ENCODE data around the gene EGFLAM. TPM values are rescaled to one million over a fixed set of nuclear protein-coding genes. Genes with fewer than 3 reads are reported as not detected.

Gene EGFLAM
- polyA plus RNA-seq, 2 donors: 0.53 to 0.82 TPM

DNA sequence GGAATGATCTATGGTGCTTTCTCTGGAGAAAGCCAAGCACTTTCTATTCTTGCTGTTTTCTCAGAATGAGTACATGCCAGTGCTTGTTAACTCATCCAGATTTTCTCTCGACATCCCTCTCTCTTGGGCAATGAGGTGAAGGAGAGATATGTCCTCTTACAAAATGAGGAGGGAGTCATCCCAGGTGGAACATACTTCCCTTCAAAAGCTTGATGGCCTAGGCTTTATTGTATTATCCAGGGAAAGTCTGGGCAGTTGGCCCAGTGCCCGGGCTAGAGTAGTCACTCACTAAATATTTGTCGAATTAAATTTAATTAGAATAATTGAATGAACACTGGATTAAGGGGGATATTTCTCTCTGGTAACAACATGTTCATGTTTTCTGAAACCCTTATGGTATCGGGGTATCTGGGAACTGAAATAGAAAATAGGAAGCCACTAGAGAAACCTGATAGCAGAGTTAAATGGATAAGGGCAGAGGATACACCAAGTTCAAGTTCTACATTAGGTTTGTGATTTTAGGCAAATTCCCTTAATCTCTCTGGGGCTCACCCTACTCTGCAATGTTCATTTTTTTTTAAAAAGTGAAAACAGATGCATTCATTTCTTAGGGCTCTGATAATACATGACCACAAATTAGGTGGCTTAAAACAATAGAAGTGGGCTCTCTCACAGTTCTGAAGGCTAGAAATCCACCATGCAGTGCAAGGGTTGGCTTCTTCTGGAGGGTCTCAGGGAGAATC lies 198.5 kb downstream of the EGFLAM start:
- H3K27me3 ChIP-seq (ENCODE audit: control insufficient read depth in 1 of 2, insufficient read depth in 2 of 2, low read length in 2 of 2): no peaks in the 10 kb centered on the region
- H3K4me3 ChIP-seq (ENCODE audit: low read depth in 1 of 2, low read length in 2 of 2): no peak overlapping the region
- 58 to 67% methylated on average over 4 of the region's 4 CpGs for WGBS, 2 donors
- no peak overlapping the region for H3K27ac ChIP-seq (ENCODE audit: low read depth in 2 of 2, low read length in 1 of 2)
- H3K36me3 ChIP-seq (ENCODE audit: control insufficient read depth in 2 of 2, insufficient read depth in 2 of 2, low read length in 1 of 2): no peaks in the 10 kb centered on the region
- H3K4me1 ChIP-seq (ENCODE audit: control insufficient read depth in 2 of 2, insufficient read depth in 2 of 2, low read length in 1 of 2): peaks cover 0 to 2% of the 10 kb centered on the region in 2 donors
- H3K9me3 ChIP-seq (ENCODE audit: control insufficient read depth in 2 of 2, insufficient read depth in 1 of 2, low read depth in 1 of 2, low read length in 1 of 2): no peaks in the 10 kb centered on the region

DNA sequence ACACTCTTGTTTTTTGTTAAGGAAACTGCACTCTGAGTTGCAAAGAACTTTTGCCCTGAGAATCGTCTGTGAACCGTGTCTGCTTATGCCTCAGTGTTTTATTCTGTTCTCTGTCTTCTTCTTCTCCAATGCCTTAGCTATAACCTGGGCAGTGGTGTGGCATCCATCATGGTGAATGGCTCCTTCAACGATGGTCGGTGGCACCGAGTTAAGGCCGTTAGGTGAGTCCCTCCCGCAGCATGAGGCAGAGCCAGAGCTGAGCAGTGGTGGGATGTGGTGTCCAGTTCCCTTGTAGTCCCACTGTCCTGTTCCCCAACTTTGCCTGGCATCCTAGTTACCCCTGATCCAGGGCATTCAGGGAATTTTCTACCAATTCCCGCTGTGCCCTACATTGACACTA lies 199.8 kb downstream of the EGFLAM start:
- no peak overlapping the region for H3K27ac ChIP-seq (ENCODE audit: low read depth in 2 of 2, low read length in 1 of 2)
- WGBS, 2 donors: 94 to 96% methylated on average over 8 of the region's 8 CpGs
- H3K36me3 ChIP-seq (ENCODE audit: control insufficient read depth in 2 of 2, insufficient read depth in 2 of 2, low read length in 1 of 2): no peaks in the 10 kb centered on the region
- no peaks in the 10 kb centered on the region for H3K27me3 ChIP-seq (ENCODE audit: control insufficient read depth in 1 of 2, insufficient read depth in 2 of 2, low read length in 2 of 2)
- H3K4me1 ChIP-seq (ENCODE audit: control insufficient read depth in 2 of 2, insufficient read depth in 2 of 2, low read length in 1 of 2): peaks cover 0 to 2% of the 10 kb centered on the region in 2 donors
- H3K4me3 ChIP-seq (ENCODE audit: low read depth in 1 of 2, low read length in 2 of 2): no peak overlapping the region
- H3K9me3 ChIP-seq (ENCODE audit: control insufficient read depth in 2 of 2, insufficient read depth in 1 of 2, low read depth in 1 of 2, low read length in 1 of 2): no peaks in the 10 kb centered on the region

DNA sequence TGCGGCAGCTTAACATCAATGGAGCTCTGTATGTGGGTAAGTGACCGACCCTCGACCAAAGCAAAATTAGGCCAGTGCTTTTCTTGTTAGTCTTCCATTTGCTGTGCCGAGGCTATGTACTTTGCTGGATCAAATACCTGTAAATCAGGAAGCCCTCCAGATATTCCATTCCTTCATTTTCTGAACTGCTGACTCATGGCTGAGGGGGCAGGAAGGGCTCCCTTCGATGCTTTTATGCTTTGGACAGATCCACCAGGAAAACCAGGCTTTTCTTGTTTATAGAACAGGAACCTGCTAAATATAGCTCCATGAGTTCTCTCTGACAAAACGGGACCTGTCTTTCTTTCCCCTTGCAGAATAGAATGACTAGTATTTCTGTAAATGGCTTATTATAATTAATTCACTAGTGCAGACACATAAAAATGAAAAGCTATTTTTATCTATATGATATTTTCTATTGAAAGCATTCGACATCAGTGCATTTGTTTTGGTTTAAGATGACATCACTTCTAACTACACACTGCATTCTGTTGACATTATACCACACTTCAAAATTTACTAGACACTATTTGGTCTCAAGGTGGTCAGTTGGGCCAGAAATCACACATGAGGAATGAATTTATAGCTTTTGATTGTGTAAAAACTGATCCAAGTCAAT lies 204.7 kb downstream of the EGFLAM start:
- WGBS, 2 donors: 42 to 60% methylated on average over 7 of the region's 7 CpGs
- H3K36me3 ChIP-seq (ENCODE audit: control insufficient read depth in 2 of 2, insufficient read depth in 2 of 2, low read length in 1 of 2): no peaks in the 10 kb centered on the region
- H3K4me1 ChIP-seq (ENCODE audit: control insufficient read depth in 2 of 2, insufficient read depth in 2 of 2, low read length in 1 of 2): peaks cover 0 to 11% of the 10 kb centered on the region in 2 donors
- no peak overlapping the region for H3K4me3 ChIP-seq (ENCODE audit: low read depth in 1 of 2, low read length in 2 of 2)
- H3K9me3 ChIP-seq (ENCODE audit: control insufficient read depth in 2 of 2, insufficient read depth in 1 of 2, low read depth in 1 of 2, low read length in 1 of 2): no peaks in the 10 kb centered on the region
- H3K27ac ChIP-seq (ENCODE audit: low read depth in 2 of 2, low read length in 1 of 2): no peak overlapping the region
- H3K27me3 ChIP-seq (ENCODE audit: control insufficient read depth in 1 of 2, insufficient read depth in 2 of 2, low read length in 2 of 2): no peaks in the 10 kb centered on the region

DNA sequence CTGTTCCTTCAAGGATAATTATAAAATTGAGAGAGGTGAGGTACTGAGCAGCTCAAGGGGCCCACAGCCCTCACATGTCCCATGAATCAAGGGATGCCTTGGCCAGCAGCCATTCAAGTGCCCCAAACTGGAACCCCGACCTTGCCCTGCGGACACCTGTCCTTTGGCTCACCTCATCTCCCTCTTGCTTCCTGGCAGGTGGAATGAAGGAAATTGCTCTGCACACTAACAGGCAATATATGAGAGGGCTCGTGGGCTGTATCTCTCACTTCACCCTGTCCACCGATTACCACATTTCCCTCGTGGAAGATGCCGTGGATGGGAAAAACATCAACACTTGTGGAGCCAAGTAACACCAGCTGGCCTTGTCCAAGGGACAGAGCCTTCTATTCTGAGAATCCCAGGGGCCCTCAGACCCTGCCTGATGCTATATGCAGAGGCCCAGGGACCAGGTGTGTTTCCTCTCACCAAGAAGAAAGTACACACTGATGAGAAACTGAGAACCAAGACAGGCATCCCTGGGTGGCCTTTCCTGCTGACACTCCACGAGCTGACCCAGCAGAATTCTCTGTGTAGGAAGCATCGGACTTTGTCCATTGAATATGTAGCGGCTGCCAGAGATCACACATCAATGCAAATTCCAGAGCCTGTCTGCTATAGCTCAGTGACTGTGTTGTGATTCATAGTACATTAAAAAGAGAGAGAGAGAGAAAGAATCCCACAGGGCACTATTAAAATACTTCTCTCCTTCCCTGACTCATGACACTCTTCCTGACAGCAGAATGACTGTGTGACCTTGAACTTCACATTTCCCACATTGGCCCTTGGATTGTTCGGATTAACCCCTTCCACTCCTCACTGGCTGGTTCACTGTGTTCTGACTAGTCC lies 205.5 kb downstream of the EGFLAM start:
- Histone ChIP-seq H3K4me3 (ENCODE audit: low read depth in 1 of 2, low read length in 2 of 2) (no peak overlapping the region), H3K9me3 (ENCODE audit: control insufficient read depth in 2 of 2, insufficient read depth in 1 of 2, low read depth in 1 of 2, low read length in 1 of 2) (no peaks in the 10 kb centered on the region), H3K27ac (ENCODE audit: low read depth in 2 of 2, low read length in 1 of 2) (peak overlapping the region in 1 of 2 donors; percentile 16), H3K4me1 (ENCODE audit: control insufficient read depth in 2 of 2, insufficient read depth in 2 of 2, low read length in 1 of 2) (peaks cover 3 to 16% of the 10 kb centered on the region in 2 donors), H3K36me3 (ENCODE audit: control insufficient read depth in 2 of 2, insufficient read depth in 2 of 2, low read length in 1 of 2) (no peaks in the 10 kb centered on the region), H3K27me3 (ENCODE audit: control insufficient read depth in 1 of 2, insufficient read depth in 2 of 2, low read length in 2 of 2) (no peaks in the 10 kb centered on the region)
- 50 to 51% methylated on average over 10 of the region's 10 CpGs for WGBS, 2 donors

DNA sequence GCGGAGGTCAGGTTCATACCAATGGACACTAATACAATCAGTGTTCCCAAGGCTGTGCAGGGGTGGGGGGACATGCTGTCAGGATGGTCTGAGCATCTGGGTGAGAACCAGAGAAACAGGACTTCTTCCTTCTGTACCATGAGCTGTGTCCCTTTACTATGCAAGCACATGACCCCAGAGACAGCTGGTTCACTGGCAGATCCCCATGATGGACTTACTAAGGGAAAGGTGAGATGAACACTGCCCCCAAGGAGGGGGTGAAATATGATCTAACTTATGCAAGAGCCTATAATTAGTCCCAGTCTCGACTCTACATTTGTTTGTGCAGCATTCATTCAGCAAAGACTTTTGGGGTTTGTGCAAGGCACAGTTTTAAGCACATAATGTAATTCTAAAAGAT lies 206.7 kb downstream of the EGFLAM start:
- no peak overlapping the region for H3K4me3 ChIP-seq (ENCODE audit: low read depth in 1 of 2, low read length in 2 of 2)
- H3K9me3 ChIP-seq (ENCODE audit: control insufficient read depth in 2 of 2, insufficient read depth in 1 of 2, low read depth in 1 of 2, low read length in 1 of 2): no peaks in the 10 kb centered on the region
- 58 to 70% methylated on average over 2 of the region's 2 CpGs for WGBS, 2 donors
- no peak overlapping the region for H3K27ac ChIP-seq (ENCODE audit: low read depth in 2 of 2, low read length in 1 of 2)
- H3K27me3 ChIP-seq (ENCODE audit: control insufficient read depth in 1 of 2, insufficient read depth in 2 of 2, low read length in 2 of 2): no peaks in the 10 kb centered on the region
- peaks cover 3 to 16% of the 10 kb centered on the region in 2 donors for H3K4me1 ChIP-seq (ENCODE audit: control insufficient read depth in 2 of 2, insufficient read depth in 2 of 2, low read length in 1 of 2)
- H3K36me3 ChIP-seq (ENCODE audit: control insufficient read depth in 2 of 2, insufficient read depth in 2 of 2, low read length in 1 of 2): no peaks in the 10 kb centered on the region

DNA sequence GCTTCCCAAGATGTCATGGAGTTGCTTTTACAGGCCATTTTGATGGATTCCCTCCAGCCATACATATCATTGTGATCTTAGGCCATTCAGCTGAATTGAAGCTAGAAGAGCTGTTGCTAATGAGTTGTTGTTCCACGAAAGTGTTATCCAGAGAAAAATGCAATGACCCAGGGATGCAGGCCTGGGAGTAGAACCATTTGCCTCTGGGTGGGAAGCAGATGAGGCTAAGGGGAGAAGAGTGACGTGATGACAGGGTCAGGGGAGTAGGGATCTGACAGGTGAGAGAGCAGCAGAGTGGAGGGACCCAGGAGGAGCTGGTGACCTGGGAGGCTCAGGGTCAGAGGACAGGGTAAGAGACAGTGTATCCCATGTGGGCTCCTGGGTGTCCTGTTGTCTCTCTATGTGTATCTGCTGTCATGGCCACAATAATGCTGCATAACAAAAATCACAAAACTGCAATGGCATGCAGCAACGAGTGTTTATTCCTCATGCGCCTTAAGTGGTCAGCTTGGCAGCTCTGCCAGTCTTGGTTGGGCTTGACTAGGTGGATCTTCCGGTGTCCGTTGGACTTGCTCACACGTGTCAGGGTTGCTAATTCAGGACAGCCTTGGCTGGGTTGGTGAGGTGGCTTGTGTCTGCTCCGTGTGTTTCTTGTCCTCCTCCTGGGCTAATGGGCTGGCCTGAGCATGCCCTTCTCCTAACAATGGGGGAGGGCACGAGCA lies 207.5 kb downstream of the EGFLAM start:
- peak overlapping the region; percentile 5 to 57 for H3K27ac ChIP-seq (ENCODE audit: low read depth in 2 of 2, low read length in 1 of 2)
- H3K4me1 ChIP-seq (ENCODE audit: control insufficient read depth in 2 of 2, insufficient read depth in 2 of 2, low read length in 1 of 2): peaks cover 3 to 16% of the 10 kb centered on the region in 2 donors
- H3K9me3 ChIP-seq (ENCODE audit: control insufficient read depth in 2 of 2, insufficient read depth in 1 of 2, low read depth in 1 of 2, low read length in 1 of 2): no peaks in the 10 kb centered on the region
- no peak overlapping the region for H3K4me3 ChIP-seq (ENCODE audit: low read depth in 1 of 2, low read length in 2 of 2)
- no peaks in the 10 kb centered on the region for H3K27me3 ChIP-seq (ENCODE audit: control insufficient read depth in 1 of 2, insufficient read depth in 2 of 2, low read length in 2 of 2)
- H3K36me3 ChIP-seq (ENCODE audit: control insufficient read depth in 2 of 2, insufficient read depth in 2 of 2, low read length in 1 of 2): no peaks in the 10 kb centered on the region
- WGBS, 2 donors: 56 to 75% methylated on average over 9 of the region's 9 CpGs

DNA sequence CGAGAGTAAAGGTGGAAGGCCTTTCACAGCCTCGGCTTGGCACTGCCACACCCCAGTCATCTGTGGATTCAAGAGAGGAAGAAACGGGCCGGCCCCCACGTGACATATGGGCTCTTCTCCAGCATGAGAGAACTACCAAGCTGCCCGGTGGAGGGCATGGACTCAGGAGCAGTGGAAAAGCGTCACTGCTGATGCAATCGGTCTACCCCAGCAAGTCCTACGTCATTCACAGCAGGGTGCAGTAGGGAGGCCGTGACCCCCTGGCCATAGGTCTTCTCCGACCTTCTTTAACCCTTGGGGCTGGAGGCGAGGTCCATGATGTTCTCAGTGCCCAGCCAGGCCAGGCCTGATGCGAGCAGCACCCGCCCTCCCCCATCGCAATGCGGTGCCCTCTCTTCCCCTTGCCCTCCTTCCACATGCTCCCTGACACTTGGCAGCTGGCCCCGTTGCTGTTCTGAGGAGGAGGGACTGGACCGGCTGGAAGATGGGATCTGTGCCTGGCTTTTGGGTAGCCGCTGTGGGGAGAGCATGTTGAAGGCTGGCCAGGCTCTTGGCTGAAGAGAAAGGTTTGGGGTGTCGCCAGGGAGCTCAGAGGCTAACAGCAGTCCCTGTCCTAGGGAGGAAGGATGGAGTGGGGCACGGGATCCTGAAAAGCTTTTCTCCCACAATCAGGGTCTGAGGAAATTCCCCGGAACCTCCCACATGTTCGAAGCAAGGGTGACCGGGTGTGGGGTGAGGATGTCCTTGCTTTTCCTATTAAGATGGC lies 208.2 kb downstream of the EGFLAM start:
- Histone ChIP-seq H3K4me1 (ENCODE audit: control insufficient read depth in 2 of 2, insufficient read depth in 2 of 2, low read length in 1 of 2) (peaks cover 3 to 16% of the 10 kb centered on the region in 2 donors), H3K27me3 (ENCODE audit: control insufficient read depth in 1 of 2, insufficient read depth in 2 of 2, low read length in 2 of 2) (no peaks in the 10 kb centered on the region), H3K9me3 (ENCODE audit: control insufficient read depth in 2 of 2, insufficient read depth in 1 of 2, low read depth in 1 of 2, low read length in 1 of 2) (no peaks in the 10 kb centered on the region), H3K36me3 (ENCODE audit: control insufficient read depth in 2 of 2, insufficient read depth in 2 of 2, low read length in 1 of 2) (no peaks in the 10 kb centered on the region), H3K27ac (ENCODE audit: low read depth in 2 of 2, low read length in 1 of 2) (peak overlapping the region; percentile 57 to 72), H3K4me3 (ENCODE audit: low read depth in 1 of 2, low read length in 2 of 2) (no peak overlapping the region)
- 54 to 58% methylated on average over 24 of the region's 24 CpGs for WGBS, 2 donors

DNA sequence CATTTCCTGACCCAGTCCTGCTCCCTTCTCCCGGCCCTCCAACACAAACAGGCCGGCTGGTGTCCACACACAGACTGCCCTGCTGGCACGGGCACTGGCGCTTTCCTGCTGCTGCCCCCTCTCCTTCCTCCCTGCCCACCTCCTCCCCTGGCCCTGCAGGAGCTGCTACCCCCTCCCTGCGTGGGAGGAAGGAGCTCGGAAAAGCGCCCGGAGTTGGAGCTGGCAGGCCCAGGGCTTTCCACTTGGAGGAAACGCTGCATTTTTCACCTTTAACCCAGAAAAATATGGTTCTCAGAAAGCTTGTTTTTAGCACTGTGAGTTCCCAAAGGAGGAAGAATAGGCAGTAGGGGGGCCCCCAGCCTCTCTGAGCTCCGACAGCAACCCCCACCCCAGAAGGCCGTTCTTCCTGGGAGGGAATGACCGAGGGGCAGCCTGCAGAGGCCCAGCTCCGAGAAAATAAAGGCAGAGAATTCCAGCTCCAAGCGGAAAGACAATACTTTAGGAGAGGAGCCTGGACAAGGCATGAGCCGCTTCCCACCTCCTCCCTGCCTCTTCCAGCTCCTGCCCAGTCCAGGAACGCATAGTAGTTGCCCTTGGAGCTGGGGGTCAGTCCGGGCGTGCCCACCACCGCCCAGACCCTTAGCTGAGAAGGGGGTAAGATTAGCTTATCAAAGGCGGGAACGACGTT lies 209.1 kb downstream of the EGFLAM start:
- Histone ChIP-seq H3K36me3 (ENCODE audit: control insufficient read depth in 2 of 2, insufficient read depth in 2 of 2, low read length in 1 of 2) (no peaks in the 10 kb centered on the region), H3K27me3 (ENCODE audit: control insufficient read depth in 1 of 2, insufficient read depth in 2 of 2, low read length in 2 of 2) (no peaks in the 10 kb centered on the region), H3K9me3 (ENCODE audit: control insufficient read depth in 2 of 2, insufficient read depth in 1 of 2, low read depth in 1 of 2, low read length in 1 of 2) (no peaks in the 10 kb centered on the region), H3K4me3 (ENCODE audit: low read depth in 1 of 2, low read length in 2 of 2) (no peak overlapping the region), H3K4me1 (ENCODE audit: control insufficient read depth in 2 of 2, insufficient read depth in 2 of 2, low read length in 1 of 2) (peaks cover 3 to 16% of the 10 kb centered on the region in 2 donors), H3K27ac (ENCODE audit: low read depth in 2 of 2, low read length in 1 of 2) (peak overlapping the region; percentile 57 to 72)
- 46 to 53% methylated on average over 22 of the region's 22 CpGs for WGBS, 2 donors
